Measurements from ENCODE around the gene TRIM10. TPM values are rescaled to one million over a fixed set of nuclear protein-coding genes. Genes with fewer than 3 reads are reported as not detected.
A peak's percentile ranks its signal among the peaks of the same experiment; 100 is the strongest.

Gene TRIM10
- total RNA-seq, 6 experiments from 2014 or later = 0.74 to 2.4 (median 1.4) TPM

GRCh38 chr6:30111266-30111856 is 49.6 kb downstream of the TRIM10 start:
- H3K4me1 ChIP-seq = peaks cover 0 to 10% (median 0%) of the 10 kb centered on the region in 4 donors
- no peak overlapping the region for H3K27ac ChIP-seq
- ATAC-seq (no peak), DNase-seq (no peak)
- TF ChIP-seq CTCF (IDR thresholded peaks at IDR 0.05) (no peak), POLR2A (IDR thresholded peaks at IDR 0.05) (no peak)
- WGBS (ENCODE audit: insufficient coverage, low coverage, low lambda C conversion rate, missing lambda C conversion rate) = 65% methylated on average over 7 of the region's 27 CpGs
- no peaks in the 10 kb centered on the region for H3K36me3 ChIP-seq
- no peaks in the 10 kb centered on the region for H3K27me3 ChIP-seq
- H3K9me3 ChIP-seq = no peaks in the 10 kb centered on the region
- intact Hi-C loops (cut with DNase I) = no loop called here
- no peak overlapping the region for H3K4me3 ChIP-seq

- TF ChIP-seq POLR2A (IDR thresholded peaks at IDR 0.05) = no peak
- no peak for TF ChIP-seq CTCF (IDR thresholded peaks at IDR 0.05)
- H3K27me3 ChIP-seq = peaks cover 0 to 3% of the 10 kb centered on the region in 2 donors
- DNase-seq (no peak), ATAC-seq (no peak)
- H3K36me3 ChIP-seq = no peaks in the 10 kb centered on the region
- peaks cover 0 to 25% (median 2%) of the 10 kb centered on the region in 4 donors for H3K4me1 ChIP-seq
- no peak overlapping the region for H3K4me3 ChIP-seq
- H3K9me3 ChIP-seq = no peaks in the 10 kb centered on the region
- no peak overlapping the region for H3K27ac ChIP-seq
- 71% methylated on average over 2 of the region's 2 CpGs for WGBS (ENCODE audit: insufficient coverage, low coverage, low lambda C conversion rate, missing lambda C conversion rate)
- intact Hi-C loops (cut with DNase I) = loop anchor here in 1 of 2 donors (10.0 kb wide), 1 partner anchor 60 kb away; the partner anchor contains the start of genes TRIM10 and TRIM15
Observed at GRCh38 chr6:30104661-30105060, 56.4 kb downstream of the TRIM10 start.

- H3K4me3 ChIP-seq = peak overlapping the region in 2 of 3 donors; percentile 20 to 47
- H3K4me1 ChIP-seq = peaks cover 0 to 25% (median 2%) of the 10 kb centered on the region in 4 donors
- DNase-seq = no peak
- intact Hi-C loops (cut with DNase I) = loop anchor here in 1 of 2 donors (10.0 kb wide), 1 partner anchor 61 kb away; the partner anchor contains the start of genes TRIM10 and TRIM15
- WGBS (ENCODE audit: insufficient coverage, low coverage, low lambda C conversion rate, missing lambda C conversion rate) = 44% methylated on average over 3 of the region's 3 CpGs
- no peak for TF ChIP-seq POLR2A (IDR thresholded peaks at IDR 0.05)
- no peak for TF ChIP-seq CTCF (IDR thresholded peaks at IDR 0.05)
- H3K9me3 ChIP-seq = no peaks in the 10 kb centered on the region
- peak overlapping the region in 1 of 3 donors; percentile 18 for H3K27ac ChIP-seq
- no peak for ATAC-seq
- no peaks in the 10 kb centered on the region for H3K36me3 ChIP-seq
- peaks cover 0 to 3% of the 10 kb centered on the region in 2 donors for H3K27me3 ChIP-seq
Observed at GRCh38 chr6:30103872-30104179, 57.2 kb downstream of the TRIM10 start.

- H3K36me3 ChIP-seq = no peaks in the 10 kb centered on the region
- H3K9me3 ChIP-seq = no peaks in the 10 kb centered on the region
- intact Hi-C loops (cut with DNase I) = loop anchor here in 1 of 2 donors (10.0 kb wide), 1 partner anchor 62 kb away; the partner anchor contains the start of genes TRIM10 and TRIM15
- H3K4me3 ChIP-seq = peak overlapping the region; percentile 22 to 47 (median 34)
- H3K4me1 ChIP-seq = peaks cover 0 to 25% (median 2%) of the 10 kb centered on the region in 4 donors
- 3% methylated on average over 35 of the region's 36 CpGs for WGBS (ENCODE audit: insufficient coverage, low coverage, low lambda C conversion rate, missing lambda C conversion rate)
- peak; percentile 80 to 88 (median 84) for DNase-seq
- peak; percentile 76 to 87 (median 84) for ATAC-seq
- TF ChIP-seq POLR2A (IDR thresholded peaks at IDR 0.05) = no peak
- peak; percentile 82 to 93 (median 89) for TF ChIP-seq CTCF (IDR thresholded peaks at IDR 0.05)
- peaks cover 0 to 3% of the 10 kb centered on the region in 2 donors for H3K27me3 ChIP-seq
- peak overlapping the region; percentile 18 to 55 (median 27) for H3K27ac ChIP-seq
Observed at GRCh38 chr6:30102970-30103871, 57.8 kb downstream of the TRIM10 start.

All from right lobe of liver (tissue), 6 donors.